HepG2 (cell line): ENCODE results near the gene CATSPERE. TPM values are rescaled to one million over a fixed set of nuclear protein-coding genes. Genes with fewer than 3 reads are reported as not detected.

Source experiments
- JUN ChIP-seq: sonication (generic); formaldehyde crosslinking; IDR thresholded peaks from 2 replicates; pipeline ENCODE4 v1.4.0; 2020; ENCODE audit warnings: mild to moderate bottlenecking, missing genetic modification reagents
- JUND ChIP-seq: sonication (generic); formaldehyde crosslinking; IDR thresholded peaks from 2 replicates; pipeline ENCODE4 v1.8.0; 2022; ENCODE audit warnings: mild to moderate bottlenecking, missing genetic modification reagents
- MLLT10 ChIP-seq: sonication (generic); formaldehyde crosslinking; IDR thresholded peaks from 2 replicates; pipeline ENCODE4 v1.4.0; 2020; ENCODE audit warnings: missing genetic modification reagents
- NCOA5 ChIP-seq: sonication (generic); formaldehyde crosslinking; IDR thresholded peaks from 2 replicates; pipeline ENCODE4 v1.4.0; 2020; ENCODE audit warnings: missing genetic modification reagents
- ONECUT2 ChIP-seq: sonication (generic); formaldehyde crosslinking; IDR thresholded peaks from 2 replicates; pipeline ENCODE4 v1.4.0; 2020; ENCODE audit warnings: missing genetic modification reagents
- RFXAP ChIP-seq: sonication (generic); formaldehyde crosslinking; IDR thresholded peaks from 2 replicates; pipeline ENCODE4 v1.4.0; 2020; ENCODE audit warnings: missing genetic modification reagents, borderline replicate concordance
- SIX4 ChIP-seq: sonication (generic); formaldehyde crosslinking; IDR thresholded peaks from 2 replicates; pipeline ENCODE4 v1.4.0; 2020; ENCODE audit warnings: missing genetic modification reagents
- SOX5 ChIP-seq: IDR thresholded peaks from 2 replicates; pipeline ENCODE4 v1.6.1; 2016; ENCODE audit warnings: borderline replicate concordance
- STAG1 ChIP-seq: sonication (generic); formaldehyde crosslinking; IDR thresholded peaks from 2 replicates; pipeline ENCODE4 v1.4.0; 2020; ENCODE audit warnings: missing genetic modification reagents
- TEAD2 ChIP-seq: sonication (generic); formaldehyde crosslinking; IDR thresholded peaks from 2 replicates; pipeline ENCODE4 v1.9.0; 2021; ENCODE audit warnings: missing genetic modification reagents
- YEATS2 ChIP-seq: sonication (generic); formaldehyde crosslinking; IDR thresholded peaks from 2 replicates; pipeline ENCODE4 v1.4.0; 2020; ENCODE audit warnings: missing genetic modification reagents, borderline replicate concordance
- ZFP90 ChIP-seq: sonication (generic); formaldehyde crosslinking; IDR thresholded peaks from 2 replicates; pipeline ENCODE4 v1.8.0; 2022; ENCODE audit warnings: missing genetic modification reagents, mild to moderate bottlenecking, inconsistent platforms, borderline replicate concordance
- ZNF136 ChIP-seq: sonication (generic); formaldehyde crosslinking; IDR thresholded peaks from 2 replicates; pipeline ENCODE4 v1.8.1; 2022; ENCODE audit warnings: low read depth, mild to moderate bottlenecking, moderate library complexity, missing genetic modification reagents
- ZNF382 ChIP-seq: sonication (generic); formaldehyde crosslinking; IDR thresholded peaks from 2 replicates; pipeline ENCODE4 v1.5.0; 2020; ENCODE audit warnings: missing genetic modification reagents, mild to moderate bottlenecking, borderline replicate concordance
- ZNF670 ChIP-seq: sonication (generic); formaldehyde crosslinking; IDR thresholded peaks from 2 replicates; pipeline ENCODE4 v1.8.0; 2022; ENCODE audit warnings: mild to moderate bottlenecking, missing genetic modification reagents, borderline replicate concordance
- ZSCAN12 ChIP-seq: sonication (generic); formaldehyde crosslinking; IDR thresholded peaks from 2 replicates; pipeline ENCODE4 v1.9.0; 2021; ENCODE audit warnings: mild to moderate bottlenecking, missing genetic modification reagents
- polyA plus RNA-seq, 8 experiments: library from polyadenylated mRNA; depleted of rRNA in 3 of 8; stranded (reverse) in 7 of 8; unstranded in 1 of 8; fragments of >200 nt; fragmentation: Illumina TruSeq in 4 of 8; extraction: Trizol in 4 of 8; gene quantifications; 2 replicates each; pipeline versions ENCODE4 v1.2.1 to v1.2.3, GENCODE V29; 2011 to 2016; ENCODE audit warnings: low read depth in 4 of 8, missing spikeins in 1 of 8, mixed read lengths in 1 of 8; ENCODE audit not compliant: insufficient read depth in 1 of 8
- total RNA-seq, 5 experiments: library from RNA; depleted of rRNA; stranded (reverse); fragments of >200 nt; fragmentation: Illumina TruSeq; extraction: Trizol; gene quantifications; 2 replicates each; pipeline ENCODE4 v1.2.3, GENCODE V29; 2016; ENCODE audit warnings: low read depth in 1 of 5
- TF ChIP-seq, protein P1 (sequence below): sonication (generic); formaldehyde crosslinking; IDR thresholded peaks from 2 replicates; pipeline ENCODE4 v1.5.0; 2020; ENCODE audit warnings: mild to moderate bottlenecking, low read depth, missing genetic modification reagents, borderline replicate concordance
- TF ChIP-seq, protein P2 (sequence below): conservative IDR thresholded peaks from 2 replicates; pipeline ENCODE4 v1.6.1; 2018; ENCODE audit warnings: missing genetic modification reagents
- TF ChIP-seq, protein P3 (sequence below): sonication (generic); formaldehyde crosslinking; IDR thresholded peaks from 2 replicates; pipeline ENCODE4 v1.5.1; 2020; ENCODE audit warnings: missing genetic modification reagents, mild to moderate bottlenecking, borderline replicate concordance
- TF ChIP-seq, protein P4 (sequence below): IDR thresholded peaks from 2 replicates; pipeline ENCODE4 v1.6.1; 2016; ENCODE audit warnings: missing biosample characterization, missing genetic modification reagents, low read depth
- TF ChIP-seq, protein P5 (sequence below): sonication (generic); formaldehyde crosslinking; IDR thresholded peaks from 2 replicates; pipeline ENCODE4 v1.4.0; 2020; ENCODE audit warnings: missing genetic modification reagents, mild to moderate bottlenecking, borderline replicate concordance

CATSPERE gene
- total and polyA plus RNA-seq, 2 of the 13 experiments (the other 11 are each of a cell fraction or from before 2014, with no cell fraction given) = 0.34 to 0.51 TPM

DNA sequence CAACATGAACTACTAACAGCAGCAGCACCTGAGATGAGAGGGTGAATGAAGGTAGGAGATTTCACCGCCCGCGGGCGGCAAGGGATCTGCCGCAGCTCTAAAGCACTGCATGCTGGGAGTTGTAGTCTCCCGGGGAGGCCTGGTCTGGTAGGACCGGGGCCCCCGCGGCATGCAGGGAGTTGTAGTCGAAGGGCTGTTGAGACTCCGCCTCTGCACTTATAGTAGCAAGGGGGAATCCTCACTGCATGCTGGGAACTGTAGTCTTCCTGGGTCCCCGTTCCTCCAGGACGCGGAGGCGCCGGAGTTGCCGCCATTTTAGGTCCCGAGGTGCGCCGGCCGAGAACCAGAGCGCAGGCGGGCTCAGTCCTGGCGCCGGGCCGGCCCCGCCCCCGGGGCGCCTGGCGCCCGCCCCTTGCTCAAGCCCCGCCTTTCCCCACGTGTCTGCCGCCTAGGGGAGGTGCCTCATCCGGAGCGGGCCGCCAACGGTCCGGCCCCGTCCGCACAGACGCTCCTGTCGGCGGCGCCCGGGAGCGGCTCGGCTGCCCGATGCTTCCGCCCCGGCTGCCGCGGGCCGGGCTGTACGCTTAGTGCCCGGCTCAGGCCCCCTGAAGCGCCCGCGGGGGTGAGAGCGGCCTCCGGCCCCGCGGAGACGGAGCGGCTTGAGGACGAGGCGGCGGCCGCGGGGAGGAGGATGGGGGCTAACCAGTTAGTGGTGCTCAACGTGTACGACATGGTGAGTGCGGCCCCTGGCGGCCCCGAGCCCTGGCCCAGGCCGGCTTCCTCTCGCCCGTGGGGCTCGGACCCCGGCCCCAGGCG, 191.8 kb downstream of the CATSPERE start, which contains the start of gene DESI2 (continued):
- 0 out of 2 replicates have a peak, but pooled peaks have one; percentile 67 for TF ChIP-seq TEAD2 (CRISPR knock-in tag)
- TF ChIP-seq SIX4 (CRISPR knock-in tag) = no peak
- no peak for TF ChIP-seq JUN
- no peak for TF ChIP-seq RFXAP (CRISPR knock-in tag)
- peak; percentile 68; the same call in 1 of the 2 replicates for TF ChIP-seq ZNF670 (CRISPR knock-in tag)
- TF ChIP-seq, protein P1, sequence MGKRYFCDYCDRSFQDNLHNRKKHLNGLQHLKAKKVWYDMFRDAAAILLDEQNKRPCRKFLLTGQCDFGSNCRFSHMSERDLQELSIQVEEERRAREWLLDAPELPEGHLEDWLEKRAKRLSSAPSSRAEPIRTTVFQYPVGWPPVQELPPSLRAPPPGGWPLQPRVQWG (CRISPR knock-in tag) = no peak
- TF ChIP-seq, protein P2, sequence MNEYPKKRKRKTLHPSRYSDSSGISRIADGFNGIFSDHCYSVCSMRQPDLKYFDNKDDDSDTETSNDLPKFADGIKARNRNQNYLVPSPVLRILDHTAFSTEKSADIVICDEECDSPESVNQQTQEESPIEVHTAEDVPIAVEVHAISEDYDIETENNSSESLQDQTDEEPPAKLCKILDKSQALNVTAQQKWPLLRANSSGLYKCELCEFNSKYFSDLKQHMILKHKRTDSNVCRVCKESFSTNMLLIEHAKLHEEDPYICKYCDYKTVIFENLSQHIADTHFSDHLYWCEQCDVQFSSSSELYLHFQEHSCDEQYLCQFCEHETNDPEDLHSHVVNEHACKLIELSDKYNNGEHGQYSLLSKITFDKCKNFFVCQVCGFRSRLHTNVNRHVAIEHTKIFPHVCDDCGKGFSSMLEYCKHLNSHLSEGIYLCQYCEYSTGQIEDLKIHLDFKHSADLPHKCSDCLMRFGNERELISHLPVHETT (CRISPR knock-in tag) = peak; percentile 77; the same call in 1 of the 2 replicates
- TF ChIP-seq, protein P3, sequence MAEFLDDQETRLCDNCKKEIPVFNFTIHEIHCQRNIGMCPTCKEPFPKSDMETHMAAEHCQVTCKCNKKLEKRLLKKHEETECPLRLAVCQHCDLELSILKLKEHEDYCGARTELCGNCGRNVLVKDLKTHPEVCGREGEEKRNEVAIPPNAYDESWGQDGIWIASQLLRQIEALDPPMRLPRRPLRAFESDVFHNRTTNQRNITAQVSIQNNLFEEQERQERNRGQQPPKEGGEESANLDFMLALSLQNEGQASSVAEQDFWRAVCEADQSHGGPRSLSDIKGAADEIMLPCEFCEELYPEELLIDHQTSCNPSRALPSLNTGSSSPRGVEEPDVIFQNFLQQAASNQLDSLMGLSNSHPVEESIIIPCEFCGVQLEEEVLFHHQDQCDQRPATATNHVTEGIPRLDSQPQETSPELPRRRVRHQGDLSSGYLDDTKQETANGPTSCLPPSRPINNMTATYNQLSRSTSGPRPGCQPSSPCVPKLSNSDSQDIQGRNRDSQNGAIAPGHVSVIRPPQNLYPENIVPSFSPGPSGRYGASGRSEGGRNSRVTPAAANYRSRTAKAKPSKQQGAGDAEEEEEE = no peak; the same call in 1 of the 2 replicates
- TF ChIP-seq SOX5 (CRISPR knock-in tag) = peak; percentile 32; the same call in 1 of the 2 replicates
- TF ChIP-seq, protein P4, sequence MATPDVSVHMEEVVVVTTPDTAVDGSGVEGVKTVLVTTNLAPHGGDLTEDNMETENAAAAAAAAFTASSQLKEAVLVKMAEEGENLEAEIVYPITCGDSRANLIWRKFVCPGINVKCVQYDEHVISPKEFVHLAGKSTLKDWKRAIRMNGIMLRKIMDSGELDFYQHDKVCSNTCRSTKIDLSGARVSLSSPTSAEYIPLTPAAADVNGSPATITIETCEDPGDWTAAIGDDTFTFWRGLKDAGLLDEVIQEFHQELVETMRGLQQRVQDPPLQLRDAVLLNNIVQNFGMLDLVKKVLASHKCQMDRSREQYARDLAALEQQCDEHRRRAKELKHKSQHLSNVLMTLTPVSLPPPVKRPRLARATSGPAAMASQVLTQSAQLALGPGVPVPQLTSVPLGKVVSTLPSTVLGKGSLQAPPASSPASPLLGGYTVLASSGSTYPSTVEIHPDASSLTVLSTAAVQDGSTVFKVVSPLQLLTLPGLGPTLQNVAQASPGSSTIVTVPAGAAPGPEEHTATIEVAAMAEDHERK (CRISPR knock-in tag) = no peak; the same call in 1 of the 2 replicates
- TF ChIP-seq STAG1 (CRISPR knock-in tag) = peak; percentile 35
- no peak for TF ChIP-seq ONECUT2 (CRISPR knock-in tag)
- no peak for TF ChIP-seq ZNF382 (CRISPR knock-in tag)
- TF ChIP-seq MLLT10 (CRISPR knock-in tag) = no peak
- TF ChIP-seq ZFP90 (CRISPR knock-in tag) = peak; percentile 14; the same call in 1 of the 2 replicates
- peak; percentile 40; the same call in 1 of the 2 replicates for TF ChIP-seq JUND (CRISPR knock-in tag)
- TF ChIP-seq ZSCAN12 (CRISPR knock-in tag) = no peak
- TF ChIP-seq NCOA5 (CRISPR knock-in tag) = no peak
- TF ChIP-seq YEATS2 (CRISPR knock-in tag) = peak; percentile 84; the same call in 1 of the 2 replicates
- TF ChIP-seq, protein P5, sequence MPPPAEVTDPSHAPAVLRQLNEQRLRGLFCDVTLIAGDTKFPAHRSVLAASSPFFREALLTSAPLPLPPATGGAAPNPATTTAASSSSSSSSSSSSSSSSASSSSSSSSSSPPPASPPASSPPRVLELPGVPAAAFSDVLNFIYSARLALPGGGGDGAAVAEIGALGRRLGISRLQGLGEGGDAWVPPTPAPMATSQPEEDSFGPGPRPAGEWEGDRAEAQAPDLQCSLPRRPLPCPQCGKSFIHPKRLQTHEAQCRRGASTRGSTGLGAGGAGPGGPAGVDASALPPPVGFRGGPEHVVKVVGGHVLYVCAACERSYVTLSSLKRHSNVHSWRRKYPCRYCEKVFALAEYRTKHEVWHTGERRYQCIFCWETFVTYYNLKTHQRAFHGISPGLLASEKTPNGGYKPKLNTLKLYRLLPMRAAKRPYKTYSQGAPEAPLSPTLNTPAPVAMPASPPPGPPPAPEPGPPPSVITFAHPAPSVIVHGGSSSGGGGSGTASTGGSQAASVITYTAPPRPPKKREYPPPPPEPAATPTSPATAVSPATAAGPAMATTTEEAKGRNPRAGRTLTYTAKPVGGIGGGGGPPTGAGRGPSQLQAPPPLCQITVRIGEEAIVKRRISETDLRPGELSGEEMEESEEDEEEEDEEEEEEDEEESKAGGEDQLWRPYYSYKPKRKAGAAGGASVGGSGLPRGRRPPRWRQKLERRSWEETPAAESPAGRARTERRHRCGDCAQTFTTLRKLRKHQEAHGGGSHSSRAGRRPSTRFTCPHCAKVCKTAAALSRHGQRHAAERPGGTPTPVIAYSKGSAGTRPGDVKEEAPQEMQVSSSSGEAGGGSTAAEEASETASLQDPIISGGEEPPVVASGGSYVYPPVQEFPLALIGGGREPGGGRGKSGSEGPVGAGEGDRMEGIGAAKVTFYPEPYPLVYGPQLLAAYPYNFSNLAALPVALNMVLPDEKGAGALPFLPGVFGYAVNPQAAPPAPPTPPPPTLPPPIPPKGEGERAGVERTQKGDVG (CRISPR knock-in tag) = no peak
- TF ChIP-seq ZNF136 (CRISPR knock-in tag) = no peak
